Measurements from ENCODE around the gene CLNS1A. TPM values are rescaled to one million over a fixed set of nuclear protein-coding genes. Genes with fewer than 3 reads are reported as not detected.
"Not testable (repeated sequence)": the region's sequence is repeated elsewhere in the genome, so short reads cannot be mapped to it uniquely, and the experiment has no call there.

Gene CLNS1A
- total RNA-seq, 1 experiment from 2014 or later = 71.7 TPM

DNA sequence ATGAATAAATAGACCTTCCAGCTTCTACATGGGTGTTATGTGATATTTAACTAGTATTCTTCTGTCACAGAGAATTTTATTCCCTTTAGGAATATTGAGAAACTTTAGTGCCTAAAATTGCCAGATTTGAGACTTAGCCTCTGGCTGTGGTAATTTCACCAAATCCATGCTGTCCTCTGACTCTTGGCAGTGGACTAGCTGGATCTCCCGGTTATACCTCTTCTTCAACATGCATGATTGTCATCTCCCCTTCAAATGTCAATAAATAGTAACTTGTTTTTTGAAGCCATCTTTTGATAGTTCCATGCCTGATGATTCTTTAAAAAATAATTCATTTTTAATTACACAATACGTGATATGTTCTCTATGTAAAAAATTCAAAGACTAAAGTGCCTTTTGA lies 39.4 kb downstream of the CLNS1A start:
- peaks cover 13% of the 10 kb centered on the region for H3K4me1 ChIP-seq (replicated peaks)

DNA sequence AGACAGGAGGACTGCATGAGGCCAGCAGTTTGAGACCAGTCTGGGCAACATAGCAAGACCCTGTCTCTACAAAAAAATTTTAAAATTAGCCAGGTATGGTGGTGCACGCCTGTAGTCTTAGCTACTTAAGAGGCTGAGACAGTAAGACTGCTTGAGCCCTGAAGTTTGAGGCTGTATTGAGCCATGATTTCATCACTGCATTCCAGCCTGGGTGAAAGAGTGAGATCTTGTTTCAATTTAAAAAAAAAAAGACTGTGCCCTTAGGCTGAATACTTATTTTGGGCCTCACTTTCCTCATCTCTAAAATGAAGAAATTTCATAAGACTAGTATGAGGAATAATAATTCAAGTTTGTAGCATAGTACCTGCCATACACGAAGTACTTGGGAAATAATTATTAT lies 41.0 kb downstream of the CLNS1A start:
- Histone ChIP-seq H3K4me1 (replicated peaks) (no peaks in the 10 kb centered on the region), H3K9me3 (replicated peaks) (no peaks in the 10 kb centered on the region), H3K36me3 (no peaks in the 10 kb centered on the region), H3K27ac (no peak overlapping the region), H3K4me3 (no peak overlapping the region), H3K27me3 (replicated peaks) (no peaks in the 10 kb centered on the region)
- no peak for DNase-seq (ENCODE audit: low read depth in 1 of 2, low spot score in 2 of 2)

More for the DNA sequence above, 39.4 kb downstream of the CLNS1A start:
- Histone ChIP-seq H3K9me3 (replicated peaks) (no peaks in the 10 kb centered on the region), H3K36me3 (no peaks in the 10 kb centered on the region), H3K4me3 (no peak overlapping the region), H3K27me3 (replicated peaks) (no peaks in the 10 kb centered on the region), H3K27ac (no peak overlapping the region)
- no peak for DNase-seq (ENCODE audit: low read depth in 1 of 2, low spot score in 2 of 2)

DNA sequence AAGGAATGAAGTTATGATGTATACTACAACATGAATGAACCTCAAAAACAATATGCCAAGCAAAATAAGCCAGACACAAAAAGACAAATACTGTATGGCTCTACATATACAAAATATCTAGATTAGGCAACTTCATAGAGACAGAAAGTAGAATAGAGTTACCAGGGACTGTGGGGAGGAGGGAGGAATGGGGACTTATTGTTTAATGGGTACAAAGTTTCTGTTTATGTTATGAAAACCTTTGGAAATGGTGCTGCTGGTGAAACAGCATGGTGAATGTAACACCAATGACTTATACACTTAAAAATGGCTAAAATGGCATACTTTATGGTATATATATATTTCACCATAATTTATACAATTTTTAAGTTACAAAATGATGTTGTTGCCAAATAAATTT lies 43.7 kb downstream of the CLNS1A start:
- no peaks in the 10 kb centered on the region for H3K9me3 ChIP-seq (replicated peaks)

DNA sequence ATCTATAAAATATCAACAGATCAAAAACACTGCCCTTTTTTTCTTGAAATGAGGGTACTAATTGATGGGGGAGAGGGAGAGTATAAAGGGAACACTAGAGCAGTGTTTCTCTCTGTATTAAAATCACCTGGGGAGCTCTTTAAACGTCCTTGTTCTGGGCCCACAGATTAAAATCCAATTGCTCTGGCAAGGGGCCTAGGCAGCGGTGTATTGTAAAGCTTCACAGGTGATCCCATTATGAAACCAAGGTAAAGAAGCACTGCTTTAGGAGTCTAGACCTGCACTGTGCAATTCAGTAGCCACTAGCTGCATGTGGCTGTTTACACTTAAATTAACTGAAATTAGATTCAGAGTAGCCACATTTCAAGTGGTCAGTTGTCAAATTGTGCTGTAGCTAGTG lies 44.9 kb downstream of the CLNS1A start:
- no peaks in the 10 kb centered on the region for H3K27me3 ChIP-seq (replicated peaks)

More for the DNA sequence above, 43.7 kb downstream of the CLNS1A start:
- H3K4me3 ChIP-seq = no peak overlapping the region
- no peak for DNase-seq (ENCODE audit: low read depth in 1 of 2, low spot score in 2 of 2)
- H3K36me3 ChIP-seq = no peaks in the 10 kb centered on the region
- 0 out of 2 replicates have a peak, but pooled peaks cover 4% of the 10 kb centered on the region for H3K4me1 ChIP-seq (replicated peaks)
- no peak overlapping the region for H3K27ac ChIP-seq
- no peaks in the 10 kb centered on the region for H3K27me3 ChIP-seq (replicated peaks)

DNA sequence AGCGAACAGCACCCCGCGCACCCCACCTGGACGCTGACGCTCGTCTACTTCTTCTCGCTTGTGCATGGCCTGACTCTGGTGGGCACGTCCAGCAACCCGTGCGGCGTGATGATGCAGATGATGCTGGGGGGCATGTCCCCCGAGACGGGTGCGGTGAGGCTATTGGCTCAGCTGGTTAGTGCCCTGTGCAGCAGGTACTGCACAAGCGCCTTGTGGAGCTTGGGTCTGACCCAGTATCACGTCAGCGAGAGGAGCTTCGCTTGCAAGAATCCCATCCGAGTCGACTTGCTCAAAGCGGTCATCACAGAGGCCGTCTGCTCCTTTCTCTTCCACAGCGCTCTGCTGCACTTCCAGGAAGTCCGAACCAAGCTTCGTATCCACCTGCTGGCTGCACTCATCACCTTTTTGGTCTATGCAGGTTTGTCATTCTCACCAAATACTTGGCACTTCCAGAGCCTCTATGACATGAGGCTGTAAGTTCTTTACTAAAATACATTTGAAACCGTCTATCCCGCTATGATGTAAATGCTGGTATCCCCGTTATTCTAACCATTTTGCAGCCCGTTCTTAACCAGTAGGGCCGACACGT lies 47.3 kb downstream of the CLNS1A start:
- Histone ChIP-seq H3K27me3 (replicated peaks) (no peaks in the 10 kb centered on the region), H3K9me3 (replicated peaks) (no peaks in the 10 kb centered on the region), H3K4me1 (replicated peaks) (0 out of 2 replicates have a peak, but pooled peaks cover 4% of the 10 kb centered on the region), H3K36me3 (no peaks in the 10 kb centered on the region), H3K4me3 (peak overlapping the region; percentile 51), H3K27ac (no peak overlapping the region)
- no peak for DNase-seq (ENCODE audit: low read depth in 1 of 2, low spot score in 2 of 2)

More for the DNA sequence above, 44.9 kb downstream of the CLNS1A start:
- DNase-seq (ENCODE audit: low read depth in 1 of 2, low spot score in 2 of 2) = no peak
- 0 out of 2 replicates have a peak, but pooled peaks cover 4% of the 10 kb centered on the region for H3K4me1 ChIP-seq (replicated peaks)
- no peak overlapping the region for H3K27ac ChIP-seq
- H3K4me3 ChIP-seq = no peak overlapping the region
- no peaks in the 10 kb centered on the region for H3K36me3 ChIP-seq
- no peaks in the 10 kb centered on the region for H3K9me3 ChIP-seq (replicated peaks)

DNA sequence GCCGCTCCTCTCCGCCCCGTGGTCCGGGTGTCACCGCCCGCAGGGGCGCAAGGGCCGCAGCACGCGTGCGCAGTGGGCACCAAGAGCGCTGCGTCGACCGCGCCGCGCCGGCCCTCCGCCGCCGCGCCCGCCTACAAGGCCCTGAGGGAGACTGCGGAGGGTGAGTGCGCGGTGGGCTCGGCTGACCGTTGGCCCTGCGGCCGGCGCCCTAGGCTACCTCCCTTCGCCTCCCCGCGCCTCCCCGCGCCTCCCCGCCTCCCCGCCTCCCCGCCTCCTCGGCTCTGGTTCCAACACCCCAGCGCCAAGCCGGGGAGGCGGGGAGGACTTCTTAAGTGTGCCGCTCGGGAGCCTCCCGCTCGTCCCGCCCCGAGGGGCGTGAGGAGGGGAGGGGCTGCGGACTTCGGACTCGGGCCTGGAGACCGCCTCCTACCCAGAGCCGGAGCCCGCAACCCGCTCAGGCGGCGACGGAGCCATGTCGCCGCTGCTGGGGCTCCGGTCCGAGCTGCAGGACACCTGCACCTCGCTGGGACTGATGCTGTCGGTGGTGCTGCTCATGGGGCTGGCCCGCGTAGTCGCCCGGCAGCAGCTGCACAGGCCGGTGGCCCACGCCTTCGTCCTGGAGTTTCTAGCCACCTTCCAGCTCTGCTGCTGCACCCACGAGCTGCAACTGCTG lies 47.9 kb downstream of the CLNS1A start, which contains the start of gene AQP11:
Gene AQP11, plus strand, starts transcription at position 433 of the 673 bp plus-strand sequence. Its CDS starts 40 bp downstream, at position 473.
- Histone ChIP-seq H3K36me3 (no peaks in the 10 kb centered on the region), H3K4me3 (peak within 1 kb of the TSS; percentile 51), H3K9me3 (replicated peaks) (no peaks in the 10 kb centered on the region), H3K27ac (no peak within 1 kb of the TSS), H3K4me1 (replicated peaks) (0 out of 2 replicates have a peak, but pooled peaks cover 4% of the 10 kb centered on the region), H3K27me3 (replicated peaks) (no peaks in the 10 kb centered on the region)
- peak; percentile 57 to 60 for DNase-seq (ENCODE audit: low read depth in 1 of 2, low spot score in 2 of 2)

DNA sequence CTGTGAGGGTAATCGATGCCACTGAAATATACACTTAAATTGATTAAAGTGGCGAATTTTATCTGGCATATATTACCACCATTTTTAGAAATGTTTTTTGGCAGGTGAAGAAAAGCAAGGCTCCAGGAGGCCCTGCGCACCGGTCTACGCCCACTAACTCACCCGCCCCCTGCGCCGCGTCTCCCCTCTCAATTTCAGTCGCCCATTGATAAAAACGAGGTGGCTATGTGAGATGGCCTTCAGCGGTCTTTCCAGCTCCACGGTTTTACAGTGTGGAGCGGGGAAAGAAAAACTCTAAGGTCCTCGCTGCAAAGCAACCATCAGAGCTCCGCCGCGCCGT lies 48.4 kb downstream of the CLNS1A start:
- H3K9me3 ChIP-seq (replicated peaks) = no peaks in the 10 kb centered on the region
- 0 out of 2 replicates have a peak, but pooled peaks cover 4% of the 10 kb centered on the region for H3K4me1 ChIP-seq (replicated peaks)
- no peaks in the 10 kb centered on the region for H3K27me3 ChIP-seq (replicated peaks)
- peak overlapping the region; percentile 51 for H3K4me3 ChIP-seq
- no peak overlapping the region for H3K27ac ChIP-seq
- no peaks in the 10 kb centered on the region for H3K36me3 ChIP-seq
- DNase-seq (ENCODE audit: low read depth in 1 of 2, low spot score in 2 of 2) = no peak

DNA sequence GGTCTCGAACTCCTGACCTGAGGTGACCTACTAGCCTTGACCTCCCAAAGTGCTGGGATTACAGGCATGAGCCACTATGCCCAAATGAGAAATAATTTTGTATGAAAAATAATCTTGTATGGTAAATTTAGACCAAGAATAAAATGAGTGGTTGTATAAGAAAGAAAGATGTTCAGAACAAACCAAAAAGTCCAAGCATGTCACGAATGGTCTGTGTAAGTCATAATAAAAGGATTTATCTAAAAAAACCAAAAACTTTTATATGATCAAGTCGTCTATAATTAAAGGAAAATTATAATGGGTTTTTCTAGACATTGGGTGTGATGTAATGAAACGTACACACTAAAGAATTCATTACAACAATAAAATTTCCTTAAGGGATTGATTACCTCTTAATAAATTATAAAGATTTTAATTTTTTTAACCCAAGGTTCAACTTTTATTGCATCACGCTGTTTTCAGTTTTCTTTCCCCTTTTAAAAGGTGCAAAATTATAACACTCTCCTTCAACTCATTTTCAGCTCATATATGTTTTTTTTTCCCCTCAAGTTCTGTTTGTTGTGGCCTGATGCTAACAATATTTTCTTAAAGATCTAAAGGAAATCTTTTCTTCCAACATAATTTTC lies 56.8 kb downstream of the CLNS1A start:
- no peaks in the 10 kb centered on the region for H3K27me3 ChIP-seq (replicated peaks)
- no peak overlapping the region for H3K4me3 ChIP-seq
- H3K27ac ChIP-seq = no peak overlapping the region
- no peaks in the 10 kb centered on the region for H3K9me3 ChIP-seq (replicated peaks)
- DNase-seq (ENCODE audit: low read depth in 1 of 2, low spot score in 2 of 2) = no peak
- no peaks in the 10 kb centered on the region for H3K36me3 ChIP-seq
- H3K4me1 ChIP-seq (replicated peaks) = no peaks in the 10 kb centered on the region

DNA sequence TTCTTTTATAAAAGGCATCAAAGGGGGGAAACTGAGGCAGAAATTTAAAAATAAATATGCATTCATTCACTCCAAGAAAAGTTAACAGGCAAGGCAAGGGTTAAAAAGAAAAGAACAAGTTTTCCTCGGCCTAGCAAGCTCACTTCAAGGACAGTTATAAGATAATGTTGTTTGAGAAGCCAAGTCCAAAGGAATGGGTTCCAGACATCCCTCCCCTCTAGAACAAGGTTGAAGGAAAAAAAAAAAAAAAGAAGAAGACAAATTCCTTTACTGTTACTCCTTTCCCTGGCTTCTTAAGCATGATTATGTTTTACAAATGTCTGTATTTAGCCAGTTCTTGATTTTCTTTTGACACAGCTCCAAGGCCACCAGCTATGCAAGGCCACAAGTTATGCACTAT lies 62.2 kb downstream of the CLNS1A start:
- not testable (repeated sequence) for H3K36me3 ChIP-seq; H3K9me3 ChIP-seq (replicated peaks); H3K27me3 ChIP-seq (replicated peaks); H3K4me1 ChIP-seq (replicated peaks); DNase-seq (ENCODE audit: low read depth in 1 of 2, low spot score in 2 of 2); H3K27ac ChIP-seq; H3K4me3 ChIP-seq

DNA sequence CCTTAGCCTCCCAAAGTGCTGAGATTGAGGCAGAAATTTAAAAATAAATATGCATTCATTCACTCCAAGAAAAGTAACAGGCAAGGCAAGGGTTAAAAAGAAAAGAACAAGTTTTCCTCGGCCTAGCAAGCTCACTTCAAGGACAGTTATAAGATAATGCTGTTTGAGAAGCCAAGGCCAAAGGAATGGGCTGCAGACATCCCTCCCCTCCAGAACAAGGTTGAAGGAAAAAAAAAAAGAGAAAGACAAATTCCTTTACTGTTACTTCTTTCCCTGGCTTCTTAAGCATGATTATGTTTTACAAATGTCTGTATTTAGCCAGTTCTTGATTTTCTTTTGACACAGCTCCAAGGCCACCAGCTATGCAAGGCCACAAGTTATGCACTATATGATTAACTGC lies 66.7 kb downstream of the CLNS1A start:
- not testable (repeated sequence) for H3K4me1 ChIP-seq (replicated peaks); H3K4me3 ChIP-seq; H3K9me3 ChIP-seq (replicated peaks); H3K36me3 ChIP-seq; DNase-seq (ENCODE audit: low read depth in 1 of 2, low spot score in 2 of 2); H3K27me3 ChIP-seq (replicated peaks); H3K27ac ChIP-seq

DNA sequence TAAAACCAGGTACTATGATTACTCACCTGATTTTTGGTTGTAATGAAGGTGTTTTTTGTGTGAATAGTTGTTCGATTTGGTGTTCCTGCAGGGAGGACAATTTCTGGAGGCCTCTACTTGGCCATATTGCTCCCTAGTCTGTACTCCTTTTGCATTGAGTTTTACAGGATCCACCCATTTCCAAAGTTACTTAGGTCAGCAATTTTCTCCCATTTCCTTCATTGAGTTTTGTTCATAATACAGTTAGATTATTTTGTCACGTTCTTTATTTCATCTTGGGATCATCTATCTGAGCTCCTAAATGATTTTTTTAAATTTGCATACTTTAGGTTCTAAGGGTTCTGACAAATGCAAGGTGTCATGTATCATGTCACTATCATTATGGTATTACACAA lies 67.9 kb downstream of the CLNS1A start:
- Histone ChIP-seq H3K4me3 (no peak overlapping the region), H3K27me3 (replicated peaks) (no peaks in the 10 kb centered on the region)
- DNase-seq (ENCODE audit: low read depth in 1 of 2, low spot score in 2 of 2) = no peak

DNA sequence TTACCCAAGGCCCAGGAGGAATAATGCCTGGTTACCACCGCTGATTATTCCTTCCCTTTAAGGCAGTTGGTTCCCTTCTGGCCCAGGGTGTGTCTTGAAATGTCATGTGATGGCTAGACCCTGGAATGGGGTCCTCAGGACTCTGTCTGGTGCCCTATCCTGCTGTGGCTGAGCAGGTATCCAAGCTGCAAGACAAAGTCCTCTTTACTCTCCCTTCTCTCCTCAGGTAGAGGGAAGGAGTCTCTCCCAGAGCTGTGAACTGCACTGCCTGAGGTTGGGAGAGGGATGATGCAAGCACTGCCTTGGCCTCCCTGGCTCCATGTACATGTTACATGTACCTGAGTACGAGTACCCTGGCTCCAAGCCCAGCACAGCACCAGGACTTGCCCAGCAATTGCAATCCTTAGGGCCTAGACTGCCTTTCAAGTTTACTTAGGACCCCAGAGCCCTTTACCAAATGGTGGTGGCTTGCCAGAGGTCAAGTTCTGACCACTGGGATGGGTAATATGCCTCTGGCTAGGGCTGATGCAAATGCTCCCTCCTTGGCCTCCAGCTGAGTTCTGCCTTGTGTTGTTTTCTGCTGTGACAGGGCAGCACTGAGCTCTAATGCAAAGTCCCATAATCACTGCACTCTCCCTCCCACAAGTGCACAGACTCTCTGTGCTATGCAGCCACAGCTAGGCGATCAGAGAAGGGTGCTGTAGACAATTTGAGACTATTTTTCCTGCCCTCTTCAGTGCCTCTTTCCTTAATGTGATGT lies 68.5 kb downstream of the CLNS1A start:
- Histone ChIP-seq H3K36me3 (no peaks in the 10 kb centered on the region), H3K4me1 (replicated peaks) (no peaks in the 10 kb centered on the region), H3K27me3 (replicated peaks) (no peaks in the 10 kb centered on the region), H3K27ac (no peak overlapping the region), H3K4me3 (no peak overlapping the region), H3K9me3 (replicated peaks) (no peaks in the 10 kb centered on the region)
- DNase-seq (ENCODE audit: low read depth in 1 of 2, low spot score in 2 of 2) = no peak

More for the DNA sequence above, 67.9 kb downstream of the CLNS1A start:
- no peaks in the 10 kb centered on the region for H3K36me3 ChIP-seq
- H3K27ac ChIP-seq = no peak overlapping the region
- H3K4me1 ChIP-seq (replicated peaks) = no peaks in the 10 kb centered on the region
- H3K9me3 ChIP-seq (replicated peaks) = no peaks in the 10 kb centered on the region

DNA sequence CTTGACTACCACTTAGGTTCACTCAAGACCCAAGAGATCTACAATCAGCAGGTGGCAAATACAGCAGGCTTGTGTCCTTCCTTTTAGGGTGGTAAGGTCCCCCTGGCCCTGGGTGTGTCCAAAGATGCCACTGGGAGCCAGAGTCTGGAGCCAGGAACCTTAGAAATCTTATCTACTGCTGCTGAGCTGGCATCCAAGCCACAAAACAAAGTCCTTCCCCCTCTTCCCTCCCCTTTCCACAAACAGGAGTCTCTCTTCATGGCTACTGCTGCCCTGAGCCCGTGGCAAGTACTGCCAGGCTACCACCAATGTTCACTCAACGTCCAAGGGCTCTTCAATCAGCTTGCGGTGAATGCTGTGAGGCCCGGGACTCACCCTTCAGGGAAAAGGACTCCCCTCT lies 69.3 kb downstream of the CLNS1A start:
- Histone ChIP-seq H3K9me3 (replicated peaks) (no peaks in the 10 kb centered on the region), H3K4me3 (no peak overlapping the region), H3K36me3 (no peaks in the 10 kb centered on the region), H3K4me1 (replicated peaks) (no peaks in the 10 kb centered on the region), H3K27ac (no peak overlapping the region), H3K27me3 (replicated peaks) (no peaks in the 10 kb centered on the region)
- DNase-seq (ENCODE audit: low read depth in 1 of 2, low spot score in 2 of 2) = no peak

Data from SJSA1 (cell line).